A549 (cell line): ENCODE data around the gene ZNF394. TPM values are rescaled to one million over a fixed set of nuclear protein-coding genes. Genes with fewer than 3 reads are reported as not detected.

ENCODE experiments used
- ATAC-seq, 2 experiments: fragments of 200-7000 bp in 1 of 2; fragments of >200 bp in 1 of 2; cut with Nextera tagmentation in 1 of 2; cut with Tn5 transposase in 1 of 2; 3 replicates each; pipeline versions ENCODE4 v1.8.0 to v1.9.1; 2018 to 2020; ENCODE audit warnings: mild to moderate bottlenecking in 1 of 2, moderate library complexity in 1 of 2
- CTCF ChIA-PET: fragments of 300-600 bp; sonication (Branson Sonifier 250); formaldehyde crosslinking; extraction: SDS; loops from one replicate; lab custom pipeline; 2021; ENCODE audit warnings: antibody characterized with exemption, inconsistent platforms; lab: Yijun Ruan, JAX
- POLR2A ChIA-PET: fragments of 350-600 bp; formaldehyde crosslinking; extraction: SDS; loops from one replicate; lab custom pipeline; 2021; ENCODE audit warnings: antibody characterized with exemption, inconsistent platforms; lab: Yijun Ruan, JAX
- DNase-seq, 2 experiments: peaks; one replicate each; pipeline versions ENCODE4 v3.0.0 to v3.0.0-alpha.2; 2011 to 2016; ENCODE audit warnings: low read depth in 1 of 2, low spot score in 1 of 2
- FAIRE-seq: peaks from 2 replicates; lab custom pipeline; 2011; peaks lifted over from hg19 to GRCh38; lab: Jason Lieb, UNC
- H3K27ac ChIP-seq, 2 experiments: fragments of >200 bp; sonication (Bioruptor Twin); formaldehyde crosslinking; 3 replicates each; pipeline ENCODE4 v1.5.1; 2016 to 2017
- H3K4me1 ChIP-seq: fragments of >200 bp; sonication (Bioruptor Twin); formaldehyde crosslinking; 3 replicates; pipeline ENCODE4 v1.6.1; 2016
- H3K4me2 ChIP-seq: fragments of >200 bp; sonication (Bioruptor Twin); formaldehyde crosslinking; 3 replicates; pipeline ENCODE4 v1.6.1; 2016
- H3K4me3 ChIP-seq: fragments of >200 bp; sonication (Bioruptor Twin); formaldehyde crosslinking; 3 replicates; pipeline ENCODE4 v1.5.1; 2016
- H3K9me3 ChIP-seq: fragments of >200 bp; sonication (Bioruptor Twin); formaldehyde crosslinking; 3 replicates; pipeline ENCODE4 v1.6.1; 2016
- BCL3 ChIP-seq: fragments of >200 bp; sonication (Bioruptor Twin); formaldehyde crosslinking; IDR thresholded peaks from 3 replicates; pipeline ENCODE4 v1.6.1; 2016
- CBX2 ChIP-seq: fragments of 200-600 bp; sonication (generic); IDR thresholded peaks from 2 replicates; pipeline ENCODE4 v1.6.1; 2016; ENCODE audit warnings: low read depth, mild to moderate bottlenecking, borderline replicate concordance
- CHD4 ChIP-seq: fragments of 200-600 bp; sonication (generic); IDR thresholded peaks from 2 replicates; pipeline ENCODE4 v1.6.1; 2016; ENCODE audit warnings: antibody characterized with exemption, mild to moderate bottlenecking, borderline replicate concordance
- EHMT2 ChIP-seq: fragments of 200-600 bp; sonication (generic); IDR thresholded peaks from 2 replicates; pipeline ENCODE4 v1.6.1; 2016; ENCODE audit warnings: antibody characterized with exemption, low read depth, mild to moderate bottlenecking, moderate library complexity
- ESRRA ChIP-seq: fragments of 150-350 bp; IDR thresholded peaks from 2 replicates; pipeline ENCODE4 v1.6.1; 2014; ENCODE audit warnings: mild to moderate bottlenecking, low read length, borderline replicate concordance
- FOSL2 ChIP-seq, 2 experiments: fragments of 450-650 bp in 1 of 2; fragments of >200 bp in 1 of 2; sonication (Bioruptor Twin) in 1 of 2; formaldehyde crosslinking; IDR thresholded peaks; 2 replicates each; pipeline versions ENCODE4 v1.5.0 to v1.6.1; 2016 to 2020; ENCODE audit warnings: mild to moderate bottlenecking in 1 of 2, moderate library complexity in 1 of 2
- FOXS1 ChIP-seq: fragments of 250-450 bp; sonication (Bioruptor Pico); IDR thresholded peaks from 2 replicates; pipeline ENCODE4 v1.5.0; 2020; ENCODE audit warnings: mild to moderate bottlenecking, moderate library complexity
- HDAC2 ChIP-seq: fragments of 200-600 bp; sonication (generic); IDR thresholded peaks from 2 replicates; pipeline ENCODE4 v1.6.1; 2016
- HOXA7 ChIP-seq: fragments of 250-450 bp; sonication (Bioruptor Pico); IDR thresholded peaks from 2 replicates; pipeline ENCODE4 v1.5.0; 2020; ENCODE audit warnings: mild to moderate bottlenecking, moderate library complexity
- HOXB13 ChIP-seq: fragments of 250-450 bp; sonication (Bioruptor Pico); IDR thresholded peaks from 2 replicates; pipeline ENCODE4 v1.5.0; 2020; ENCODE audit warnings: low read depth, mild to moderate bottlenecking, moderate library complexity
- JUN ChIP-seq, 2 experiments: fragments of >200 bp; sonication (Bioruptor Twin); formaldehyde crosslinking; IDR thresholded peaks; 2 replicates in 1 of 2; 3 replicates in 1 of 2; pipeline ENCODE4 v1.6.1; 2016 to 2017
- JUNB ChIP-seq: fragments of >200 bp; sonication (Bioruptor Twin); formaldehyde crosslinking; IDR thresholded peaks from 2 replicates; pipeline ENCODE4 v1.6.1; 2016
- KDM1A ChIP-seq: fragments of 200-600 bp; sonication (generic); IDR thresholded peaks from 2 replicates; pipeline ENCODE4 v1.6.1; 2016; ENCODE audit warnings: low read depth, mild to moderate bottlenecking
- KDM5A ChIP-seq: fragments of 200-600 bp; sonication (generic); IDR thresholded peaks from 2 replicates; pipeline ENCODE4 v1.6.1; 2016; ENCODE audit warnings: antibody characterized with exemption, mild to moderate bottlenecking
- MAFK ChIP-seq: fragments of 450-650 bp; IDR thresholded peaks from 2 replicates; pipeline ENCODE4 v1.6.1; 2014; ENCODE audit not compliant: partially characterized antibody
- MAZ ChIP-seq: fragments of 150-350 bp; IDR thresholded peaks from 2 replicates; pipeline ENCODE4 v1.6.1; 2014; ENCODE audit warnings: antibody characterized with exemption, low read depth, low read length, borderline replicate concordance
- NFE2L2 ChIP-seq: fragments of 150-350 bp; conservative IDR thresholded peaks from 2 replicates; pipeline ENCODE4 v1.6.1; 2014; ENCODE audit warnings: low read length
- NPAS2 ChIP-seq: fragments of 250-450 bp; sonication (Bioruptor Pico); IDR thresholded peaks from 2 replicates; pipeline ENCODE4 v1.8.0; 2022; ENCODE audit warnings: mild to moderate bottlenecking, moderate library complexity, borderline replicate concordance
- PHF8 ChIP-seq: fragments of 200-600 bp; sonication (generic); IDR thresholded peaks from 2 replicates; pipeline ENCODE4 v1.6.1; 2016; ENCODE audit warnings: low read depth, mild to moderate bottlenecking, antibody characterized with exemption, moderate library complexity, borderline replicate concordance
- POLR2AphosphoS2 ChIP-seq: conservative IDR thresholded peaks from 2 replicates; pipeline ENCODE4 v1.6.1; 2012; ENCODE audit warnings: low read length, improper control_type of control experiment, inconsistent platforms
- RCOR1 ChIP-seq: fragments of 150-350 bp; IDR thresholded peaks from 2 replicates; pipeline ENCODE4 v1.6.1; 2014; ENCODE audit warnings: antibody characterized with exemption, low read length, low read depth
- RFX5 ChIP-seq: fragments of 450-650 bp; IDR thresholded peaks from 2 replicates; pipeline ENCODE4 v1.7.1; 2014; ENCODE audit warnings: antibody characterized with exemption, mild to moderate bottlenecking, moderate library complexity
- SMC3 ChIP-seq: fragments of >200 bp; sonication (Bioruptor Twin); formaldehyde crosslinking; IDR thresholded peaks from 3 replicates; pipeline ENCODE4 v1.6.1; 2018; ENCODE audit warnings: inconsistent platforms
- TP53 ChIP-seq: fragments of 250-450 bp; sonication (Bioruptor Pico); IDR thresholded peaks from 2 replicates; pipeline ENCODE4 v1.5.0; 2021; ENCODE audit warnings: mild to moderate bottlenecking, moderate library complexity
- USF2 ChIP-seq: fragments of 450-650 bp; IDR thresholded peaks from 2 replicates; pipeline ENCODE4 v1.6.1; 2014; ENCODE audit warnings: antibody characterized with exemption
- ZC3H11A ChIP-seq: fragments of 450-650 bp; IDR thresholded peaks from 2 replicates; pipeline ENCODE4 v1.6.1; 2014; ENCODE audit warnings: antibody characterized with exemption, mild to moderate bottlenecking
- ZFP36 ChIP-seq: fragments of 450-650 bp; IDR thresholded peaks from 2 replicates; pipeline ENCODE4 v1.6.1; 2014; ENCODE audit warnings: borderline replicate concordance; ENCODE audit not compliant: partially characterized antibody
- ZNF302 ChIP-seq: fragments of 250-450 bp; sonication (Bioruptor Pico); IDR thresholded peaks from 2 replicates; pipeline ENCODE4 v1.9.0; 2021; ENCODE audit warnings: inconsistent platforms, mild to moderate bottlenecking, moderate library complexity
- WGBS: methylation state at CpG from one replicate; pipeline ENCODE4 v1.1.6; 2017; ENCODE audit errors: missing lambda C conversion rate; 5-methylcytosine and 5-hydroxymethylcytosine counted together
- polyA plus RNA-seq, 4 experiments: library from polyadenylated mRNA; depleted of rRNA in 3 of 4; stranded (reverse); fragments of >200 nt; fragmentation: RNase III in 1 of 4; extraction: RNeasy Plus Mini Kit Qiagen cat#74134 plus additional on column Dnase treatment in 1 of 4; gene quantifications; 2 replicates in 3 of 4; 3 replicates in 1 of 4; pipeline ENCODE4 v1.2.3, GENCODE V29; 2011 to 2017
- TF ChIP-seq, protein P1 (sequence below): IDR thresholded peaks from 2 replicates; pipeline ENCODE4 v1.6.1; 2012
- TF ChIP-seq, protein P2 (sequence below): IDR thresholded peaks from 2 replicates; pipeline ENCODE4 v1.6.1; 2012; ENCODE audit warnings: low read depth, borderline replicate concordance
- TF ChIP-seq, protein P3 (sequence below): IDR thresholded peaks from 2 replicates; pipeline ENCODE4 v1.6.1; 2012

Gene ZNF394
- polyA plus RNA-seq, 2 of the 4 experiments (the other 2 are of a cell fraction) = 12.8 to 13.6 TPM

- 86% methylated on average over 8 of the region's 9 CpGs for WGBS
- no peak overlapping the region for H3K27ac ChIP-seq
These were observed 44.2 kb downstream of the ZNF394 start for GRCh38 chr7:99455874-99456273.

DNA sequence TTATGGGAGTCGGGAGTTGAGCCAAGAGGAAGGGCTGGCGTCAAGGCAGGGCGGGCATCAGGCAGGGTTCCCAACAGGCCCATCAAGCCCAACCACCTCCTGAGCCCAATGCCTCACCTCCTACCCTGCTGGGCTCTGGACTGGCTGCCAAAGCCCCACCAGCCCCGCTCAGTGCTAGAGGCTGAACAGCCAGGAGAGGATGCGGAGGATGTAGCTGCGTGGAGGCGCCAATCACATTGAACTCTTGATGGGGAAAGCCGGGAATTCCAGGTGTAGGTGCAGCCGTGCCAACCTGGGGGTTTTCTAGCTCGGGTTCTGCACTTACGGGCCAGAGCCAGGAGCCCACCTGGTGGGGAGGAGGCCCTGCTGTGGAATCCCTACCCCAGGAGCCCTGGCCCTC lies 47.0 kb downstream of the ZNF394 start:
- Histone ChIP-seq H3K4me2 (no peak overlapping the region), H3K4me3 (no peak overlapping the region), H3K9me3 (no peaks in the 10 kb centered on the region), H3K4me1 (no peaks in the 10 kb centered on the region), H3K27ac (no peak overlapping the region)
- ChIA-PET CTCF (interaction anchor here (0.9 kb wide), 1 partner anchor 12 kb away, joined by 3 read pairs; no protein-coding TSS in a partner anchor), POLR2A (no interaction called here)
- 0 out of 6 replicates have a peak, but pooled peaks of 1 of the 2 experiments have one; percentile 6 for ATAC-seq
- FAIRE-seq = no peak
- DNase-seq = no peak
- 98% methylated on average over 11 of the region's 11 CpGs for WGBS
- TF ChIP-seq, protein P1, sequence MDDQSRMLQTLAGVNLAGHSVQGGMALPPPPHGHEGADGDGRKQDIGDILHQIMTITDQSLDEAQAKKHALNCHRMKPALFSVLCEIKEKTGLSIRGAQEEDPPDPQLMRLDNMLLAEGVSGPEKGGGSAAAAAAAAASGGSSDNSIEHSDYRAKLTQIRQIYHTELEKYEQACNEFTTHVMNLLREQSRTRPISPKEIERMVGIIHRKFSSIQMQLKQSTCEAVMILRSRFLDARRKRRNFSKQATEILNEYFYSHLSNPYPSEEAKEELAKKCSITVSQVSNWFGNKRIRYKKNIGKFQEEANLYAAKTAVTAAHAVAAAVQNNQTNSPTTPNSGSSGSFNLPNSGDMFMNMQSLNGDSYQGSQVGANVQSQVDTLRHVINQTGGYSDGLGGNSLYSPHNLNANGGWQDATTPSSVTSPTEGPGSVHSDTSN = no peak
- TF ChIP-seq ESRRA (no peak), HOXA7 (CRISPR knock-in tag) (no peak), TP53 (CRISPR knock-in tag) (no peak), EHMT2 (no peak), BCL3 (no peak), NPAS2 (CRISPR knock-in tag) (no peak), ZNF302 (CRISPR knock-in tag) (no peak), NFE2L2 (no peak), USF2 (no peak), SMC3 (no peak), FOSL2 (IDR thresholded peaks at IDR 0.05) (no peak), FOSL2 (CRISPR knock-in tag; IDR thresholded peaks at IDR 0.05) (no peak)

More at GRCh38 chr7:99455874-99456273, 44.2 kb downstream of the ZNF394 start:
- DNase-seq = no peak
- no peaks in the 10 kb centered on the region for H3K9me3 ChIP-seq
- POLR2A ChIA-PET = interaction anchor here (0.9 to 1.2 kb wide), 2 partner anchors 10 to 18 kb away, joined by 4 to 5 read pairs; partner anchors contain the start of genes CPSF4 and PTCD1
- no peak for FAIRE-seq
- H3K4me1 ChIP-seq = no peaks in the 10 kb centered on the region
- H3K4me3 ChIP-seq = no peak overlapping the region
- no peak for ATAC-seq
- H3K4me2 ChIP-seq = no peak overlapping the region
- no peak for TF ChIP-seq CHD4
- TF ChIP-seq HDAC2 = no peak
- no peak for TF ChIP-seq RFX5
- no peak for TF ChIP-seq EHMT2
- TF ChIP-seq ZNF302 (CRISPR knock-in tag) = no peak
- no peak for TF ChIP-seq PHF8
- TF ChIP-seq RCOR1 = no peak
- CTCF ChIA-PET = interaction anchor here (1.1 to 12.6 kb wide), 2 partner anchors 8 to 9 kb away, joined by 4 to 92 read pairs; no protein-coding TSS in a partner anchor

- ChIA-PET POLR2A (no interaction called here), CTCF (no interaction called here)
- FAIRE-seq = no peak
- 86% methylated on average over 13 of the region's 13 CpGs for WGBS
- H3K27ac ChIP-seq = no peak overlapping the region
- H3K4me1 ChIP-seq = no peaks in the 10 kb centered on the region
- no peak for ATAC-seq
- no peak overlapping the region for H3K4me3 ChIP-seq
- no peak for DNase-seq
- no peak overlapping the region for H3K4me2 ChIP-seq
- no peaks in the 10 kb centered on the region for H3K9me3 ChIP-seq
- TF ChIP-seq CBX2 (no peak), FOXS1 (CRISPR knock-in tag) (no peak), ZFP36 (no peak), NPAS2 (CRISPR knock-in tag) (no peak), JUNB (no peak), ESRRA (no peak), KDM1A (no peak), KDM5A (no peak), MAZ (no peak), ZC3H11A (no peak), RCOR1 (no peak), HOXB13 (CRISPR knock-in tag) (no peak), MAFK (no peak), JUN (IDR thresholded peaks at IDR 0.05) (no peak), POLR2AphosphoS2 (no peak)
- TF ChIP-seq, protein P2, sequence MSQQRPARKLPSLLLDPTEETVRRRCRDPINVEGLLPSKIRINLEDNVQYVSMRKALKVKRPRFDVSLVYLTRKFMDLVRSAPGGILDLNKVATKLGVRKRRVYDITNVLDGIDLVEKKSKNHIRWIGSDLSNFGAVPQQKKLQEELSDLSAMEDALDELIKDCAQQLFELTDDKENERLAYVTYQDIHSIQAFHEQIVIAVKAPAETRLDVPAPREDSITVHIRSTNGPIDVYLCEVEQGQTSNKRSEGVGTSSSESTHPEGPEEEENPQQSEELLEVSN = no peak
- TF ChIP-seq, protein P3, sequence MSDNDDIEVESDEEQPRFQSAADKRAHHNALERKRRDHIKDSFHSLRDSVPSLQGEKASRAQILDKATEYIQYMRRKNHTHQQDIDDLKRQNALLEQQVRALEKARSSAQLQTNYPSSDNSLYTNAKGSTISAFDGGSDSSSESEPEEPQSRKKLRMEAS = no peak
These were observed 47.5 kb downstream of the ZNF394 start for GRCh38 chr7:99452541-99452940.
